Adrenal gland (tissue), 5 donors: ENCODE data around the gene FAH.

Source experiments
- CTCF ChIP-seq, 6 experiments: fragments of 450-650 bp in 4 of 6; fragments of 200-600 bp in 2 of 6; sonication (generic) in 1 of 6; IDR thresholded peaks; 1 replicate in 5 of 6; 2 replicates in 1 of 6; pipeline versions ENCODE4 v1.5.1 to v1.8.0; 2016 to 2021; ENCODE audit warnings: antibody characterized with exemption in 6 of 6, mild to moderate bottlenecking in 2 of 6, moderate library complexity in 1 of 6
- POLR2A ChIP-seq, 2 donors: fragments of 450-650 bp; IDR thresholded peaks; one replicate each; pipeline ENCODE4 v1.6.1; 2017; ENCODE audit warnings: antibody characterized with exemption in 2 of 2, mild to moderate bottlenecking in 2 of 2, moderate library complexity in 1 of 2
- donor health status: DM: no; HTN: no; CAD: no.

- TF ChIP-seq CTCF (IDR thresholded peaks at IDR 0.05) (no peak), POLR2A (IDR thresholded peaks at IDR 0.05) (no peak)
These were observed 17.8 kb downstream of the FAH start for GRCh38 chr15:80170596-80170995.
